Choroid plexus epithelial cell (primary cell): Measurements from ENCODE around the gene BRINP3.
"Not testable (repeated sequence)": the region's sequence is repeated elsewhere in the genome, so short reads cannot be mapped to it uniquely, and the experiment has no call there.

Source experiments
- DNase-seq: peaks from one replicate; pipeline ENCODE4 v3.0.0-alpha.2; 2010; ENCODE audit warnings: low read depth
- H3K4me3 ChIP-seq: 2 replicates; pipeline ENCODE4 v1.5.1; 2011; ENCODE audit warnings: low read depth, mild to moderate bottlenecking, control low read depth, low read length, moderate library complexity
- CTCF ChIP-seq: conservative IDR thresholded peaks from 2 replicates; pipeline ENCODE4 v1.5.1; 2011; ENCODE audit warnings: low read depth, mild to moderate bottlenecking, control low read depth, inconsistent platforms, low read length, moderate library complexity

The BRINP3 gene

GRCh38 chr1:190477762-190478148 lies at the start of gene BRINP3:
Gene BRINP3 (minus strand): TSS chr1:190477864.
- no peak for DNase-seq
- H3K4me3 ChIP-seq, result peak within 1 kb of the TSS; percentile 49

GRCh38 chr1:190511554-190511953 lies 33.9 kb upstream of the BRINP3 start:
- no peak overlapping the region for H3K4me3 ChIP-seq
- no peak for TF ChIP-seq CTCF
- DNase-seq, result no peak

More at GRCh38 chr1:190477762-190478148, at the start of gene BRINP3:
- TF ChIP-seq CTCF, result no peak

- no peak for TF ChIP-seq CTCF
- no peak overlapping the region for H3K4me3 ChIP-seq
- DNase-seq, result no peak
These were observed 29.7 kb upstream of the BRINP3 start for GRCh38 chr1:190507357-190507756.

- H3K4me3 ChIP-seq, DNase-seq: not testable (repeated sequence)
These were observed 26.9 kb upstream of the BRINP3 start for GRCh38 chr1:190504539-190504938.

GRCh38 chr1:190497565-190497964 lies 19.9 kb upstream of the BRINP3 start:
- no peak for DNase-seq
- no peak overlapping the region for H3K4me3 ChIP-seq
- no peak for TF ChIP-seq CTCF

GRCh38 chr1:190494451-190494850 lies 16.8 kb upstream of the BRINP3 start:
- H3K4me3 ChIP-seq, result no peak overlapping the region
- TF ChIP-seq CTCF, result no peak
- peak; percentile 2 for DNase-seq

- no peak for DNase-seq
- no peak overlapping the region for H3K4me3 ChIP-seq
- no peak for TF ChIP-seq CTCF
These were observed 13.7 kb upstream of the BRINP3 start for GRCh38 chr1:190491404-190491803.

- DNase-seq, result no peak
- TF ChIP-seq CTCF, result no peak
- no peak overlapping the region for H3K4me3 ChIP-seq
These were observed 6.4 kb upstream of the BRINP3 start for GRCh38 chr1:190484045-190484444.
